HG02938 (cell line): ENCODE measurements around the gene KIAA0513.
"Not testable (repeated sequence)": the region's sequence is repeated elsewhere in the genome, so short reads cannot be mapped to it uniquely, and the experiment has no call there.

Experiments
- ATAC-seq: cut with Tn5 transposase; IDR thresholded peaks from one replicate; pipeline ENCODE4 v1.9.1; 2021; ENCODE audit warnings: mild to moderate bottlenecking, moderate library complexity; ENCODE audit not compliant: unreplicated experiment

Gene KIAA0513

DNA sequence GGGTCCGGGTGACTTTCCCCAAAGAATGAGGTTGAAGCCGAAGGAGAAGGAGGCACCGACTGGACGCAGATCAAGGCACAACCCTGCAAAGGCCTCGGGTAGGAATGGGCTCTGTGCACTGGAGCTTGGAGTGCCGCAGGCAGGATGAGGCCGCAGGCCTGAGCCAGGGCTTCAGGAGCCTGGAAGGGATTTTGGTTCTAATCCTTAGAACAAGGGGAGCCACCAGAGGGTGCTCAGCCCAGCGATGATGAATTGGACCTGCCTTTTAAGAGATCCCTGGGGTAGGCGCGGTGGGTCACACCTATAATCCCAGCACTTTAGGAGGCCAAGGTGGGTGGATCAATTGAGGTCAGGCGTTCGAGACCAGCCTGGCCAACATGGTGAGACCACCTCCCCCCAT lies 76.6 kb downstream of the KIAA0513 start:
- no peak for ATAC-seq

DNA sequence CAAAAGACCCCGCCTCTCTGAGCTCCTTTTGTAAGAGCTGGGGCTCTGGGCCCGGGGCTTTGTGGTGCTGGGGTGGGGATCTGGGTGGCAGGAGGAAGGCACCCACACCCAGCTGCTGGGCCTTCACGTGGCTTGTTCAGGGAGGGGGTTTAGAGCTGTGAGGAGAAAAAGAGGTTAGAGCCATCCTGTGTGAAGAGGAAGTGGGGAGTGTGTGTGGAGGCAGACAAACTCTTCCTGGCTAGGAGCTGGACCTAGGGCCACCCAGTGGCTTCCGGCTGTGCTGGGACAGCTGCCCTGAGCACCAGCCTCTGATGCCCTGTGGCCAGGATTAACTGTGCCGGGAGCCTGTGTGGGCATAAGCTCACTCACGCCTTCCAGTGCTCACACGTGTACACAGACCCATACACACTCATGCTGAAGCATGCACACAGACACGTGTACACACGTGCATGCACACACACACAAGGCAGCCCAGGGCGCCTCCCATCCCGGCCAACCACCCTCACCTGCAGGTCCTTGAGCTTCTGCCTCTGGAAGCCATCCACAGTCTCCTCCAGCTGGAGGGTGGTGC lies 77.3 kb downstream of the KIAA0513 start:
- no peak for ATAC-seq

DNA sequence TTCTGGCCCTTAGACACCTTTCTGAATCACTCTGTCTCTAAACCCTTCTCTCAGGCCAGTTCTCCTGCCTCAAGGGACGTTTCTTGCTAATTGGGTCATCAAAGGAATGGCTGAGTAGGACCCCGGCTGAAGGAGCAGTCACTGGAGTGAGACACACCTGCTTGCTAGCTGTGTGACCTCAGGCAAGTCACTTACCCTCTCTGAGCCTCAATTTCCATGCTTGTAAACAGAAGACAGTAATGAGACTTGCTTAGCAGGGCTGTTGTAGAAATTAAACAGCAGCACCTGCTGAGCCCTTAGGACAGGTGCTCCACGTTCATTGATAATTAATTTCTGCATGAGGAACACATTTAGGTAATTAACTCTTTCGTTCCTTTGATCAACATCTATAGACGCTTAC lies 77.9 kb downstream of the KIAA0513 start:
- no peak for ATAC-seq

DNA sequence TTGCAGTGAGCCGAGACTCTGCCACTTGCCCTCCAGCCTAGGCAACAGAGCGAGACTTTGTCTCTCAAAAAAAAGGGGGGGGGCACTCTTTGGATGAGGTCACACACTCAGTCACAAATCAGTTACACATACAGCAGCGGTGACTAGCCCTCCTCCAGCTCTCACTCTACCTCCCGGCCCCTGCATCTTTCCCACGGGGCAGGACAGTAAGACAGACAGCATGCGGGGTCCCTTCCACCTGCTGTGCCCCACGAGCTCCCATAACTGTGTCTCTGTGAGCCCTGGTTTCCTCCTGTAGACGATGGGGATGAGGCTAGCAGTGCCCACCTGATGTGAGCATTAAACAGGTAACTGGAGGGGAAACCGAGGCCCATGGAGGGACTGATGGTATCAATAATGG lies 79.5 kb downstream of the KIAA0513 start:
- ATAC-seq, result no peak

DNA sequence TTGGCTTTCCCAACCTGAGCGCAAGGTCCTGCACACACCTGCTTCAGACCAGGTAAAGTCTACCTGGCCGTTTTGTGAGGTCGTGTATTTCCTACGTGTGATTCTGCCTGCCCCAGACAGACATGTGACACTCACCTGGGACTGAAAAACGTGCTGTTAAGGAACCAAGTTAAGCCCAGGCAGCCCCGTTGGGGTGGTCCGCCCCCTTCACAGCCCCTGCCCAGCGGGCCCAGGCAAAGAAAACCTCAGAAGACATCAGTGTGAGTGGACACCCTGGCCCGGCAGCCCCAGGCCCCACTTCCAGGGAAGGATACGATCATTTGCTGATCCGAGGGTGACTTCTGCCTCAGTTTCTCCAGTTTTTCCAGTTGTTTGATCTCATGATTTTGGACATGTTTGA lies 79.9 kb downstream of the KIAA0513 start:
- no peak for ATAC-seq

DNA sequence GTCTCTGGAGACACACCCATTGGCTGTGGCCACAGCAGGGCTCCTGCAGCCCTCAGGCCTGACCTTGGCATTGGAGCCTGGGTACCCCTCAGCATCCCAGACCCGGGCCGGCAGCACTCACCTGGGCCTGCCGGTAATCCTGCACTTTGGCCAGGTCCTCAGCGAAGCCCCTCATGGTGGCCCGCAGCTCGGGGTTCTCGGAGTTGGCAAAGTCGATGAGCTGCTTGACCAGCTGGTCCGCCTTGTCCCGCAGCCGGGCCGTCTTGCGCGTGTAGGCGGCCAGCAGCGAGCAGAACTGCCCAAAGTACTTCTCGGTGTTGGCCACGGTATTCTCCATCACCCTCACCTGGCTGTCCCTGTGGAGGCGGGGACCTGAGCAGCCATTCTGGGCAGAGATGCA lies 82.5 kb downstream of the KIAA0513 start:
- no peak for ATAC-seq

DNA sequence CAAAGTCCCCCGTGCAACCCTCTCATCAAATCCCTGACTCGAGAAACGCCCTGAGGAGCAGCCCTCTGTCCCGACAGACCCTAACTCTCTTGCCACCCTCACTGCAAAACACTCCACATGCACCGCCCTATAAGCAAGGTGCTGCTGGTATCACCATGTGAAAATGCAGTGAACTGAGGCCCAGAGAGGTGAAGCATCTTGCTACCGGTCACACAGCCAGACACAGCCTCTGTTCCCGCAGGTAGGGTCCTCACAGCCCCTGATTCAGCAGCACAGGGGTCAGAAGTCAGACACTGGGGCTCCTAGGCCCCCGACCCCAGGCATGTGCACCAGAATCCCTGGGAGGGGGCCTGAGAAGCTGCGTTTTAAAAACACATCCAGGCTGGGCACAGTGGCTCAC lies 83.6 kb downstream of the KIAA0513 start:
- ATAC-seq, result no peak

DNA sequence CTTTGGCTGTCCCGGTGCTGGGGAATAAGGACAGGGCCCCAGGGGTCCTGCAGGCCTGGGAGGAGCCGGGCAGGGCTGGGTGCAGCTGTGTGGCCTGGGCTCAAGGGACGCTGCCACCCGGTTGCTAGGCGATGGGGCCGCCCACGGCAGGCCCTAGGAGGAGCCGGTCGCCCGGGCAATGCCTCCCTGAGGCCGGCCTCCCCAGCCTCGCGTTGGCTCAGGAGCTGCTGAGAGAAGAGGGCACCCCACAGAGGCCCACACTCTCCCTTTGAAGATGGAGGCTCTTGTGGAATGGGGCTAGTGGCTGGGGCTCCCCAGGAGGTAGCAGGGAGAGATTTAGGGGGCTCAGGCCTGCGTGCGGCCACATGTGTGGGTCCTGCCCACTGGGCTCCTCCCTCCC lies 84.8 kb downstream of the KIAA0513 start, which contains the start of gene CIBAR2:
CIBAR2 (minus strand) TSS at position 109 of the 400 bp plus-strand sequence. CDS start 120 bp downstream, outside the sequence.
- no peak for ATAC-seq

DNA sequence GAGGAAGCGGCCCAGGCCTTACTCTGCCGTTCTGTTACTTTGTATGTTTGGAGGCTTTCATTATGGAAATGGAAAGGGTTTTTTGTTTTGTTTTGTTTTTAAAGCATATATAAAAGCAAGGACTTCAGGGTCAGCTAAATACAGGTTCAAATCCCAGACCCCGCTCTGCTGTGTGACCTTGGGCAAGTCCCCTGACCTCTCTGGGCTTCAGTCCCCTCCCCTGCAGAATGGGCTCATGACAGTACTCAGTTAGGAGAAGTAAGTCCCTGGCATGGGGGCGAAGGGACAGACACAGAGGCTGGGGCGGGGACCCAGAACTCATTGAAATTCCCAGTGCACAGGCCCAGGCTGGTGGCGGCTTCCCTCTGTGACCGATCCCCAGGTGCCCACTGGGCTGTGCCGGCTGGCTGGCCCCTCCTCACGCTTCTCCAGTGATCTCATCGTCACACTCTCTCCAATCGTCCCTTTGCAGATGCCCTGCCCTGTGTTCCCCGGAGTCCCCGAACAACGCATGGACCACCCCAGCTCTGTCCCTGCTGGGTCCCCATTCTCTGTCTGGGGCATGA lies 85.7 kb downstream of the KIAA0513 start:
- no peak for ATAC-seq

DNA sequence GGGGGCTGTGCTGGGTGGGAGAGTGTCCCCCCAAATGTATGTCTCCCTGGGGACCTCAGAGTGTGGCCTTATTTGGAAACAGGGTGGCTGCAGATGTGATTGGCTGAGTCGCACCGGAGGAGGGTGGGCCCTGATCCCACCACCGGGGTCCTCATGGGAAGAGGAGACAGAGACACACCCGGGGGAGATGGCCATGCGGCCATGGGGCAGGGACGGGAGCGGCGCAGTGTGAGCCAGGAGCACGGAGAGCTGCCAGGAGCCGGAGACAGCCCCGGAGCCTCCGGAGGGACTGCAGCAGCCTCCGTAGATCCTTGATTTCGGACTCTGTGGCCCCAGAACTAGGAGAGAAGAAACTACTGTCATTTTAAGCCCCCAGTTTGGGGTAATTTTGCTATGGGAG lies 86.3 kb downstream of the KIAA0513 start:
- ATAC-seq, result no peak

DNA sequence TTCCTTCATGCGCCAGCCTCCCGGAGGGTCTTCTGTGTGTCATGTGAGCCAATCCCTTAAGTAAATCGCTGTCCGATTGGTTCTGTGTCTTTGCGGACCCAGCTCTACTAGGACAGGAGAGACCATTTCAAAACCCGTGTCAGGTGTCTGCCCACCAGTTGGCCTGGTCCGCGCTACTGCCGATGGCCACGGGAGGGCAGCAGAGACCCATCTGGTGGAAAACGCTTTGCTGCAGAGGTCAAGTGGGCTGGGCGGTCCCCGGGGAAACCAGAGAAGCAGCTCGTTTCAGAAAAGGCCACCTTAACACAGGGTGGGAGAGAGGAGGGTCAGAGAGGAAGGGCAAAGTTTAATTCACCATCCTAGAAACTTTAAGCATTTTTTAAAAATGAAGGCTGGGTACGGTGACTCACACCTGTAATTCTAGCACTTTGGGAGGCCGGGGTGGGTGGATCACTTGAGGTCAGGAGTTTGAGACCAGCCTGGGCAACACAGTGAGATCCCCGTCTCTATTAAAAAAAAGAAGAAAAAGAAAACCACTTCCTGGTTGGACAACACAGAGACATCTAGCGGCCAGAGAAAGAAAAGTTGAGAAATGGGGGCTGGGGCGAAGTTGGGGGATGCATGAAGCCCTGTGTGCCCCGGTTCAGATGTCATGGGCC lies 87.4 kb downstream of the KIAA0513 start:
- no peak for ATAC-seq

DNA sequence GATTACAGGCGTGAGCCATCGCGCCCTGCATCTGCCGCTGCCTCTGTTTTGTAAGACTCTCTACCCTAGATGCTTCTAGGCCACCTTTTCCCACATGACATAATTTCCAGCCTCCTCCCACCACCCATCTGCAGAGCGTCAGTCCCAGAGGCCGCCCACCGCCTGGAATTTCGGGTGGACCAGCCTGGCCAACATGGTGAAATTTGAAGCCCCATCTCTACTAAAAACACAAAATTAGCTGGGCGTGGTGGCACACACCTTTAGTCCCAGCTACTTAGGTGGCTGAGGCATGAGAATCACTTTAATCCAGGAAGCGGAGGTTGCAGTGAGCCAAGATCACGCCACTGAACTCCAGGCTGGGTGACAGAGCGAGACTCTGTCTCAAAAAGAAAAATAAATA lies 89.8 kb downstream of the KIAA0513 start:
- ATAC-seq, result no peak

DNA sequence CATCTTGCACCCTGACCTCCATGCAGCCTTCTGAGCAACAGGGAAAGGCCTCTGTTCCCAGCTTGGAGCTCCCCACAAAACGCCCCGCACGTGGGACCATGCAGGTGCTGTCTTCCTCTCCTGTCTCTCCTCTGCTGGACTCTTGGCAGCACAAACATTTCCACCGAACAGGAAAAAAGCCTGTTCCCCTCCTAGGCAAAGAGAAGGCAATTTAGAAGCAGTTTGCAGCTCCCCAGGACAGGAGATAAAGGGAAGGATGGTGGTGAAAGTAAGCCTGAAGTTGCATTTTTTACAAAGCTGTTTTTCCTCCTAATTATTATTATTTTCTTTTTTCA lies 92.4 kb downstream of the KIAA0513 start:
- no peak for ATAC-seq

DNA sequence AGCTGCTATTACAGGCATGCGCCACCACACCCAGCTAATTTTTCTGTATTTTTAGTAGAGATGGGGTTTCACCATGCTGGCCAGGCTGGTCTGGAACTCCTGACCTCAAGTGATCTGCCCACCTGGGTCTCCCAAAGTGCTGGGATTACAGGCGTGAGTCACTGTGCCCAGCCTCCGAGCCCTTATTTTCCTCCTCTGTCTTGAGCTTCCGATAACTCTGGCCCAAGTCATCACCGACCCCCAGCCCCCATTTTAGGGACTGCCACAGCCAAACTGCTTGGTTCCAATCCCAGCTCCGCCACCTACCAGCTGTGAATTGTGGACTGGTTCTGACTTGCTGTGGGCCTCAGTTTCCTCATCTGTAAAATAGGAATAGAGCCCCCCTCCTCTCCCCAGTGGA lies 95.8 kb downstream of the KIAA0513 start:
- not testable (repeated sequence) for ATAC-seq

DNA sequence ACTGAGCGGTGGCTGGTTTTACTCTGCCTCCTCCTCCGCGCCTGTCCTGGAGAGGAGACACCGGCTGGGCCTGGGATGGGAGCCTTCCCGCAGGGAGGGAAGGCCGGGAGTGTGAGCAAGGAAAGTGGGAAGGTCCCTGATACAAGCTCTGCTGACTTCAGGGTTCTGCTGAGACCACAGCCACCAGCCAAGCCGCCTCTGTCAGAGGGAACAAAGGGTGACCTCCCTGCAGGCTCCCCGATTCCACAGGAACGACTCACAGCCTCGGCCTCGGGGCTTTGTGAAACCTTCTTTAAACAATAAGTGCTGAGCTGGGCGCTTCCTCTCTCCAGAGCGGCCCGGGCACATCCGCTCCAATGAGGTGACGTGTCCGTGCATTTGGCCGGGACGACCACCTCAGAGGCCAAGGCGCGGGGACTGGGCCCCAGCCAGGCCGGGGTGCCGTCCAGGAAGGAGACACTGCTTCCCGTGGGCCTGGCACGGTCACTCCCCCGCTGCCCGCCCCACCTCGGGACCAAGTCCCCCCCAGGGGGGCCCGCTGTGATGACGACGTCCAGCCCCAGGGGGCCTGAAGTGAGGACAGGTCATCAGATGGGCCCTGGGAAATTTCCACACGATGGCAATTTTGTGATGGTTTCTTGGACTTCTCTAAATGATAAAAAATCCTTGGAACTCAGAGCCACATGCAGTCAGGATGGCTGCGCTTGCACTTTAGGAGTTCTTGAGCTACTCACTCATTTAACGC lies 96.5 kb downstream of the KIAA0513 start:
- ATAC-seq, result no peak

DNA sequence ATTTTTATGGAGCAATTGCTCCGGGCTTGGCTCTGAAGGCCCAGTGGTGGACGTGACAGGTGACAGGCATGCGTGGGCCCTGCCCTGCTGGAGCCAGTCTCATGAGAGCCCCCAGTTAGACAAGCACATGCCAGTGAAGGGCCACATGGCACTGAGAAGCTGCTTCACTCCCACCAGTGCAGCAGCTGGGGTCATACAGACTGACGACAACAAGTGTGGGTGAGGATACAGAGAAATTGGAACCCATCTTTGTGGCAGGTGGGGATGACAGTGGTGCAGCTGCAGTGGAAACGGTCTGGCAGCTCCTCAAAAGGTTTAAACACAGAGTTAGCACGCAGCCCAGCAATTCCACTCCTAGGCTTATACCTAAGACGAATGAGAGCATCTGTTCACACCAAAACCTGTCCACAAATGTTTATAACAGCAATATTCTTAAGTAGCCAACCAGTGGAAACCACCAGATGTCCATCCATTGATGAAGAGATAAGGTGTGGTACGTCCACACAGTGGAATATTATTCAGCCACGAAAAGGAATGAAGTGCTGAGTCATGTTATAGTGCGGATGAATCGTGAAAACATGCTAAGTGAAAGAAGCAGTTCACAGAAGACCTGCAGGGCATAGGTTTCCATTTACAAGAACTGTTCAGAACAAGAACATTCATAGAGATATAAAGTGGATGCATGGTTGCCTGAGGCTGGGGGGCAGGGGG lies 97.2 kb downstream of the KIAA0513 start:
- ATAC-seq, result no peak

DNA sequence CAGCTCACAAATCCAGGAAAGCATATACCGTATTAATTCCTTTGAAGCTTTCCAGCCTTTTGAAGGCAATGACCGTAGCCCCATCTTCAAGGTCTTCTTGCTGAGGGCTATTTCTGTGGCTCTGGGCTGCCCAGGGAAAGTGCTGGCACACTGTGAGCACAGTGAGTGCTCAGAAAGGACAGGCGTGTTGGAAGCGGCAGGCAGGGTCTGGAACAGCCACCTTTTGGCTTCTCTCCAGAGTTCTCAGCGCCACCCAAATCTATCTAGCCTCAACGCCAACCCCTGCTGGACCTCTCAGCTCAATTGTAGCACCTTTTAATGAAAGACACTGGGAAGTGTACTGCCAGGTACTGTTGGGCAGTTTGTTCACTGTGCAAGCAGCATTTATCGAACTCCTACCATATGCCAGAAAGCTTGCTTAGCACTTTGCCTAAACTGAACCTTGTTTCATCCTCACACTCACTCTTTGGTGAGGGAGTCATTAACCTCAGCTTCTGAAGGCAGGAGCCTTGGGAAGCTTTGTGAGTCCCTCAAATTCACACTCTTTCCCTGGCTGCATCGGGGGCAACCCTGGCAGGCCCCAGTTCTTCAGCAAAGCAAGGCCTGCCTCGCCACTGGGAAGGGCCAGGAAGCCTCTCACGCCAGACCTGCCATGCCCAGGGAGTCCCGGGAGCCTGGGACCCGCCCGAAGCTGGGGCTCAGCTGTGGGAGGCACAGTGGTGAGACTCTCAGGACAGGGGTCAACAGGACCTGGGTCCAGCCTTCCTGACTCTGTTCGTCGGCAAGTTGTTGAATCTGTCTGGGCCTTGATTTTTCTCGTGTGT lies 98.2 kb downstream of the KIAA0513 start:
- ATAC-seq, result no peak

DNA sequence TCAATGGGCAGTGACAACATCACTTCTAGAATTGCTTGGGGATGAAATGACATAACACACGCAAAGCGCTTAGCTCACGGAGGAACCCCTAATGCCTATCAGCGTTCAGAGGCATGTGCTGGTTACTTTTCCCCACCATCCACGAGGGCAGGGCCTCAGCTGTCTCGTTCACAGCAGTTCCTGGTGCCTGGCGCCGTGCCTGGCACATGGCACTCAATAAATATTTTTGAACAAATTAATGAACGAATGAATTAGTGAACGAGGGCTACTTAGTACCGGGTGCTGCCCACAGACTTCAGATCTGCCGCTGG lies 98.8 kb downstream of the KIAA0513 start:
- no peak for ATAC-seq

DNA sequence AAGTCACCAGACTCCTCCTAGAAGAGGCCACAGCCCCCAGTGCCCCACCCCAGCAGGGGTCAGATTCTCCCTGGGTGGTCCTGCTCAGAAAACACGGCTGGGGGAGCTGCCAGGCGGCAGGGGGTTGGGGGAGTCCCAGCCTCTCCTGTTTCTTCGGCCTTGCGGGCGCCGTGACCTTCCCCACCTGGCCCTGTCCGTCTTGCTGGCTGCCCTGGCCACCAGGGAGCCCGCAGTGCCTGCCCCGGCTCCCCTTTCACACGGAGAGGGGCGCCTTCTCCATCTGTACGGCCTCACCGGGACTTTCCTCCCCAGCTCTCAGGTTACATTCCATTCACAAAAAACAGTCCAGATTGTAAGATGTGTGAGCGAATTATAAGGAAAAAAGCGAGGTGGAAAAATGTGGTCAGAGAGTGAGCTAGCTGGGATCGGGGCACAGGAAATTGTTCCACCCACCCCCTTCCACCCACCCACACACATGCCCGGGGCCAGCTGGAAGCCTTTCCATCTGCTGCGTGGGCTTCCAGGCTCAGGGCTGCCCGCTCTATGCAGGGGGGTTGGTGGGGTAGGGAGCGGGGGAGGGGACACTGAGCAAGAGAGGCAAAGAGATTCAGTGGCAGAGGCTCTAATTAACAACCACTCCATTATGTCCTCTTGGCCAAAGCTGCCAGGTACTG lies 99.2 kb downstream of the KIAA0513 start:
- no peak for ATAC-seq

DNA sequence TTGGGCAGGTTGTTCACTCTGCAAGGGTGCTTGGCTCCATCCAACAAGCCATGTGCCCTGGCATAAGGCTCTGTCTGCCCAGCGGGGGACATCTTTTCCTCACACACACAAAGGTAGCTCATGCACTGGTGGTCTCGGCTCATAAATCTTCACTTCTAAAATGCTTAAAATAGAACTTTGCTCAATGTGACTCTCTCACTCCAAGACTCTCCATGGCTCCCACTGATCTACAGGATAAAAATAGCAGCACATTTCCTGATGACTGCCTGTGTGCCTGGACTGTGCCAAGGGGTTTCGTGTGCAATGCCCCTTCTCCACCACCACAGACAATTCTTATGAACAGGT lies 99.8 kb downstream of the KIAA0513 start:
- no peak for ATAC-seq
